CD14-positive monocyte (primary cell): ENCODE data around the gene TRANK1. TPM values are rescaled to one million over a fixed set of nuclear protein-coding genes. Genes with fewer than 3 reads are reported as not detected.
A peak's percentile ranks its signal among the peaks of the same experiment; 100 is the strongest.

Experiments used
- DNase-seq, 3 donors: peaks; one replicate each; pipeline ENCODE4 v3.0.0-alpha.2; 2011 to 2022
- H2AFZ ChIP-seq: 2 replicates; pipeline ENCODE4 v1.6.0; 2012; ENCODE audit warnings: mild to moderate bottlenecking, low read depth, low read length, inconsistent platforms; ENCODE audit not compliant: insufficient read depth, poor library complexity, severe bottlenecking
- H3K27ac ChIP-seq, 2 donors: 1 replicate in 1 of 2; 2 replicates in 1 of 2; pipeline ENCODE4 v1.5.1; 2012 to 2013; ENCODE audit warnings: low read length in 2 of 2, control low read depth in 1 of 2, inconsistent platforms in 1 of 2, low read depth in 1 of 2, mild to moderate bottlenecking in 1 of 2
- H3K27me3 ChIP-seq, 2 donors: one replicate each; pipeline versions ENCODE4 v1.6.0 to v1.6.1; 2011 to 2013; ENCODE audit warnings: low read length in 2 of 2; ENCODE audit not compliant: control insufficient read depth in 2 of 2, insufficient read depth in 2 of 2
- H3K36me3 ChIP-seq, 2 donors: replicated peaks in 1 of 2; 1 replicate in 1 of 2; 2 replicates in 1 of 2; pipeline versions ENCODE4 v1.5.1 to v1.6.1; 2012 to 2013; ENCODE audit warnings: low read length in 2 of 2, control low read depth in 1 of 2, inconsistent platforms in 1 of 2, mild to moderate bottlenecking in 1 of 2; ENCODE audit not compliant: insufficient read depth in 2 of 2, control insufficient read depth in 1 of 2
- H3K4me1 ChIP-seq, 2 donors: 1 replicate in 1 of 2; 2 replicates in 1 of 2; pipeline versions ENCODE4 v1.5.1 to v1.6.1; 2012 to 2013; ENCODE audit warnings: low read length in 2 of 2, control low read depth in 1 of 2, inconsistent platforms in 1 of 2, mild to moderate bottlenecking in 1 of 2, moderate library complexity in 1 of 2; ENCODE audit not compliant: insufficient read depth in 2 of 2, control insufficient read depth in 1 of 2
- H3K4me2 ChIP-seq: replicated peaks from 2 replicates; pipeline ENCODE3; 2012; ENCODE audit warnings: low read length, moderate library complexity, mild to moderate bottlenecking; ENCODE audit not compliant: poor library complexity, severe bottlenecking; ENCODE audit errors: extremely low read depth
- H3K4me3 ChIP-seq, 3 experiments: fragments of 200-600 bp in 1 of 3; sonication (generic) in 1 of 3; replicated peaks in 1 of 3; 1 replicate in 2 of 3; 2 replicates in 1 of 3; pipeline ENCODE4 v1.5.1; 2011 to 2013; ENCODE audit warnings: low read length in 3 of 3, mild to moderate bottlenecking in 3 of 3, control low read depth in 2 of 3, low read depth in 2 of 3, inconsistent platforms in 1 of 3, moderate library complexity in 1 of 3
- H3K79me2 ChIP-seq: 2 replicates; pipeline ENCODE4 v1.6.0; 2012; ENCODE audit warnings: mild to moderate bottlenecking, control low read depth, inconsistent platforms, low read length, moderate library complexity; ENCODE audit not compliant: insufficient read depth
- H3K9ac ChIP-seq: 2 replicates; pipeline ENCODE4 v1.6.0; 2017; ENCODE audit warnings: low read length, mild to moderate bottlenecking; ENCODE audit not compliant: insufficient read depth, poor library complexity, severe bottlenecking
- H3K9me3 ChIP-seq, 2 donors: replicated peaks in 1 of 2; 1 replicate in 1 of 2; 2 replicates in 1 of 2; pipeline versions ENCODE4 v1.5.1 to v1.6.1; 2012 to 2013; ENCODE audit warnings: low read length in 2 of 2, control low read depth in 1 of 2; ENCODE audit not compliant: control insufficient read depth in 1 of 2, insufficient read depth in 1 of 2
- H4K20me1 ChIP-seq: 2 replicates; pipeline ENCODE4 v1.6.0; 2012; ENCODE audit warnings: mild to moderate bottlenecking, low read length, control low read depth, moderate library complexity; ENCODE audit not compliant: insufficient read depth
- H3K27ac Mint-ChIP-seq, 7 donors: one replicate each; pipeline ENCODE4 v1.8.0; 2020; ENCODE audit warnings: mild to moderate bottlenecking in 7 of 7, mixed read lengths in 7 of 7, moderate library complexity in 6 of 7, inconsistent platforms in 2 of 7
- H3K27me3 Mint-ChIP-seq, 3 donors: one replicate each; pipeline ENCODE4 v1.8.0; 2021 to 2022; ENCODE audit warnings: low read depth in 3 of 3, mild to moderate bottlenecking in 3 of 3, mixed read lengths in 3 of 3, moderate library complexity in 3 of 3, inconsistent platforms in 1 of 3
- H3K36me3 Mint-ChIP-seq, 2 donors: one replicate each; pipeline ENCODE4 v1.8.0; 2020; ENCODE audit warnings: mixed read lengths in 2 of 2, inconsistent platforms in 1 of 2, mild to moderate bottlenecking in 1 of 2
- H3K4me1 Mint-ChIP-seq: one replicate; pipeline ENCODE4 v1.8.0; 2020; ENCODE audit warnings: mild to moderate bottlenecking, mixed read lengths
- H3K4me3 Mint-ChIP-seq, 2 donors: one replicate each; pipeline ENCODE4 v1.8.0; 2020; ENCODE audit warnings: mild to moderate bottlenecking in 2 of 2, mixed read lengths in 2 of 2, moderate library complexity in 1 of 2
- H3K9me3 Mint-ChIP-seq, 7 donors: one replicate each; pipeline ENCODE4 v1.8.0; 2020 to 2022; ENCODE audit warnings: mixed read lengths in 7 of 7, mild to moderate bottlenecking in 6 of 7, moderate library complexity in 6 of 7, inconsistent platforms in 2 of 7
- WGBS: methylation state at CpG from one replicate; pipeline ENCODE4 v1.1.5; 2013; ENCODE audit warnings: missing lambda C conversion rate; ENCODE audit not compliant: insufficient coverage; 5-methylcytosine and 5-hydroxymethylcytosine counted together
- intact Hi-C, 2 donors: fragments of 100-400 bp; cut with micrococcal nuclease; formaldehyde crosslinking; loops; one replicate each; pipeline versions ENCODE4 v1.15.0 to v1.15.1; 2023
- polyA plus RNA-seq, 3 donors: library from polyadenylated mRNA; depleted of rRNA in 1 of 3; unstranded in 2 of 3; stranded (reverse) in 1 of 3; fragments of 300-500 nt in 2 of 3; fragments of >200 nt in 1 of 3; fragmentation: Illumina TruSeq in 2 of 3; gene quantifications; 1 replicate in 2 of 3; 2 replicates in 1 of 3; pipeline ENCODE4 v1.2.3, GENCODE V29; 2012 to 2021
- TF ChIP-seq, protein P1 (sequence below): fragments of 200-600 bp; IDR thresholded peaks from one replicate; pipeline ENCODE4 v1.8.0; 2022; ENCODE audit warnings: antibody characterized with exemption, mild to moderate bottlenecking

Gene TRANK1
- polyA plus RNA-seq, 3 donors, result 2.8 to 6.3 (median 5.8) TPM

DNA sequence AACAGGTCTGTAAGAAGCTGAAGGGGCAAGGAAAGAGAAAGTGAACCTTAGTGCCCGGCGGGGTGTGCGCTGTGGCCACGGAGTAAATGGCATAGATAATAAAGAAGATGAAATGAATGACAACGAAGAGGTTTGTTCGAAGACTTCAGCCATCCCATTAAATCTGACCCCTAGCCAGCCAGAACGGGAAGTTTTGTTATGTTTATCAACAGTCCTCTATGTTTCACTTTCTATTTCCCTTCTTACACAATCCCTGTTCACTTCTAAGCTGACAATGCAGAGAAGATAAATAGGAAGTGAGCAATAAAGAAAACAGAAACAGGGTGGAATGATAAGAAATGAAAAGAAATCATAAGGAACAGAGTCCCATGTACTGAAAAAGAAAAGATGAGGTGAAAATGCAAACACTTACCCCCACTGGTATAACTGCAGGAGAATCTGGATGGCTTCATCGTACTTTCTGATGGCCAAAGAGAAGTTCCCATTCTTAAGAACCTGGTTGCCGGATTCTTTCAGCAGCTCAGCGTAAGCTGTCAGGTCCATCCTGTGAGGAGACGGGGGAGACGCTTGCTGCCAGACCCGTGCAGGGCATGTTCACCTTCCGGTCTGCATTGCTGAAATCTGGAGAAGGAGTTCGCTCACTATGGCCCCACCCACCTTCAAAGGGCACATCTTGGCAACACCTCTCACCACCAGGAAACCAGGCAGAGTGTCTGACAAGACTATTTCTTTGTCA is 36.8 kb downstream of the TRANK1 start:
- Histone ChIP-seq H3K9me3 (no peaks in the 10 kb centered on the region), H3K4me2 (peak overlapping the region; percentile 93), H3K4me1 (peaks cover 55 to 67% of the 10 kb centered on the region in 2 donors), H3K9ac (peak overlapping the region; percentile 59), H4K20me1 (no peaks in the 10 kb centered on the region), H3K27ac (peak overlapping the region; percentile 84 to 97), H2AFZ (peak overlapping the region; percentile 72), H3K79me2 (no peaks in the 10 kb centered on the region), H3K4me3 (peak overlapping the region; percentile 53 to 96 (median 82)), H3K36me3 (peaks cover 0 to 1% of the 10 kb centered on the region in 2 donors), H3K27me3 (no peaks in the 10 kb centered on the region)
- TF ChIP-seq, protein P1, sequence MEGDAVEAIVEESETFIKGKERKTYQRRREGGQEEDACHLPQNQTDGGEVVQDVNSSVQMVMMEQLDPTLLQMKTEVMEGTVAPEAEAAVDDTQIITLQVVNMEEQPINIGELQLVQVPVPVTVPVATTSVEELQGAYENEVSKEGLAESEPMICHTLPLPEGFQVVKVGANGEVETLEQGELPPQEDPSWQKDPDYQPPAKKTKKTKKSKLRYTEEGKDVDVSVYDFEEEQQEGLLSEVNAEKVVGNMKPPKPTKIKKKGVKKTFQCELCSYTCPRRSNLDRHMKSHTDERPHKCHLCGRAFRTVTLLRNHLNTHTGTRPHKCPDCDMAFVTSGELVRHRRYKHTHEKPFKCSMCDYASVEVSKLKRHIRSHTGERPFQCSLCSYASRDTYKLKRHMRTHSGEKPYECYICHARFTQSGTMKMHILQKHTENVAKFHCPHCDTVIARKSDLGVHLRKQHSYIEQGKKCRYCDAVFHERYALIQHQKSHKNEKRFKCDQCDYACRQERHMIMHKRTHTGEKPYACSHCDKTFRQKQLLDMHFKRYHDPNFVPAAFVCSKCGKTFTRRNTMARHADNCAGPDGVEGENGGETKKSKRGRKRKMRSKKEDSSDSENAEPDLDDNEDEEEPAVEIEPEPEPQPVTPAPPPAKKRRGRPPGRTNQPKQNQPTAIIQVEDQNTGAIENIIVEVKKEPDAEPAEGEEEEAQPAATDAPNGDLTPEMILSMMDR, result no peak
- DNase-seq, result peak; percentile 75 to 94 (median 88)
- peaks cover 0 to 5% of the 10 kb centered on the region in 2 donors for H3K36me3 Mint-ChIP-seq
- peak overlapping the region; percentile 96 to 99 (median 98) for H3K27ac Mint-ChIP-seq
- H3K27me3 Mint-ChIP-seq, result no peaks in the 10 kb centered on the region
- intact Hi-C loops, result loop anchor here (2.0 to 10.0 kb wide), 4 partner anchors 13 to 327 kb away; partner anchors contain the start of genes EPM2AIP1 (in 1 of the 2), MLH1 (in 1 of the 2) and TRANK1 (in 1 of the 2)
- H3K9me3 Mint-ChIP-seq, result no peaks in the 10 kb centered on the region
- peak overlapping the region; percentile 76 to 96 for H3K4me3 Mint-ChIP-seq
- 2% methylated on average over 6 of the region's 15 CpGs for WGBS
- H3K4me1 Mint-ChIP-seq, result peaks cover 53% of the 10 kb centered on the region

DNA sequence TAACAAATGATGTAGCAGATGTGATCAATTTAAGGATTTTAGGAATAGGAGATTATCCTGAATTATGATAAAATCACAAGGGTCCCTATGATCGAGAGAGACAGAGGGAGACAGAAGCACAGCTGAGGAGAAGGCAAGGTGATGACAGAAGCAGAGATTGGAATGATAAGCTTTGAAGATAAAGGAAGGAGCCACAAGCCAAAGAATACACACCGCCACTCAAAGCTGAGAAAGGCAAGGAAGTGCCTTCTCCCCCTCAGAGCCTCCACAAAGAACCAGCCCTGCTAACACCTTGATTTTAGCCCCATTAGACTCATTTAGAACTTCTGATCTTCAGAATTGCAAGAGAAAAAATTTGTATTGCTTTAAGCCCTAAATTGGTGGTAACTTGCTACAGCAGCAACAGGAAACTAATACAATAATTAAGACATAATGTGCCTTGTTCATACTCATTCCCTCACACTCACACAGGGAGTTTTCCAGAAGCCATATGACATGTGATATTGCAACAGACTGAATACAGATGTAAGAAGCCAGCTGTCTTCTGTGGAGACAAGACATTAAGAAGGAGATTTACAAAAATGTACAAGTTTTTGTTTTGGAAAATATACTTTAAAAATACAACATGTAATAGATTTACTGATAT is 38.2 kb downstream of the TRANK1 start:
- Mint-ChIP-seq H3K27ac (peak overlapping the region; percentile 7 to 97 (median 82)), H3K9me3 (no peaks in the 10 kb centered on the region), H3K4me1 (peaks cover 41% of the 10 kb centered on the region), H3K4me3 (no peak overlapping the region), H3K27me3 (peaks cover 0 to 2% (median 0%) of the 10 kb centered on the region in 3 donors), H3K36me3 (peaks cover 8 to 19% of the 10 kb centered on the region in 2 donors)
- H3K79me2 ChIP-seq, result no peaks in the 10 kb centered on the region
- H3K4me1 ChIP-seq, result peaks cover 40 to 52% of the 10 kb centered on the region in 2 donors
- peak overlapping the region in 1 of 2 donors; percentile 56 for H3K27ac ChIP-seq
- H3K9me3 ChIP-seq, result no peaks in the 10 kb centered on the region
- DNase-seq, result peak in 2 of 3 donors; percentile 40 to 73
- no peak overlapping the region for H2AFZ ChIP-seq
- H3K9ac ChIP-seq, result no peak overlapping the region
- 100% methylated on average over 1 of the region's 2 CpGs for WGBS
- intact Hi-C loops, result loop anchor here (5.0 to 10.0 kb wide), 3 partner anchors 41 to 328 kb away; partner anchors contain the start of genes EPM2AIP1 (in 1 of the 2), MLH1 (in 1 of the 2) and TRANK1 (in 1 of the 2)
- H3K27me3 ChIP-seq, result no peaks in the 10 kb centered on the region
- H3K4me3 ChIP-seq, result no peak overlapping the region
- TF ChIP-seq, protein P1, result no peak
- no peaks in the 10 kb centered on the region for H4K20me1 ChIP-seq
- H3K36me3 ChIP-seq, result peaks cover 0 to 10% of the 10 kb centered on the region in 2 donors
- no peak overlapping the region for H3K4me2 ChIP-seq
